Hindlimb muscle (tissue), 1 donor: ENCODE data around the gene NPM1. TPM values are rescaled to one million over a fixed set of nuclear protein-coding genes. Genes with fewer than 3 reads are reported as not detected.

ENCODE experiments used
- DNase-seq: peaks from one replicate; pipeline ENCODE4 v3.0.0-alpha.2; 2013
- polyA plus RNA-seq: library from polyadenylated mRNA; unstranded; fragments of 120-200 nt; gene quantifications from one replicate; pipeline ENCODE4 v1.2.1, GENCODE V29; 2013; ENCODE audit not compliant: insufficient read length

Gene NPM1
- polyA plus RNA-seq, 1 donor, result 860 TPM

DNA sequence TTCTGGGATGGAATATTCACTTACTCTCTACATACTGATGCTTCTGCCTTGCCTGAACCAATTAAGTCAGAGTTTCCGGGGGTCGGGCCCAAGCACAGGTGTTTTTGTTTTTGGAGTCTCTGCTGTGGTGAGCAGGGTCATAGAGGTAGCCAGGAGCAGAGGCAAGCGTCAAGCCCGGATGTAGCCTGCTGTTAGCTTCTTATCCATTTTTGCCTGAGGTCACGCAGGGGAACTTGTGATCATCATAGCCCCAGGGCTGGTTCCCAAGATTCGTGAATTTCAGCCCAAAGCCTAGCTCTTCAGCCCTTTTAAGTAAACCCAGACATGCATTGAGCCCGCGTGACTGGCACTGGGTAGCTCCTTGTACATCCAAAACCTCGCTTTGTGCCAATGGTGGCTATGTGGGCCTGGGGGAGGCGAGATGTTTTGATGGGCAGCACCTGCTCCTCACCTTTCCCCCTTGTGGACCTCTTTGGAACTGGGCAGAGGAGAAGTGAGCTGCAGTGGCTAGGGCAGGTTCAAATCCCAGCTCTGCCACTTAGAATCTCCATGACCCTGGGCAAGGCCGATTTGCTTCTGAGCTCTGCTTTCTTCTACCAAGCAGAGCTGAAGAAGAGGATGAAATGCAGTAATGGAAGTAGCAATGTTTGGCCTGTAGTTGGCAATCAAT, 65.5 kb downstream of the NPM1 start:
- no peak for DNase-seq

GRCh38 chr5:171453988-171454387, 66.3 kb downstream of the NPM1 start:
- no peak for DNase-seq

DNA sequence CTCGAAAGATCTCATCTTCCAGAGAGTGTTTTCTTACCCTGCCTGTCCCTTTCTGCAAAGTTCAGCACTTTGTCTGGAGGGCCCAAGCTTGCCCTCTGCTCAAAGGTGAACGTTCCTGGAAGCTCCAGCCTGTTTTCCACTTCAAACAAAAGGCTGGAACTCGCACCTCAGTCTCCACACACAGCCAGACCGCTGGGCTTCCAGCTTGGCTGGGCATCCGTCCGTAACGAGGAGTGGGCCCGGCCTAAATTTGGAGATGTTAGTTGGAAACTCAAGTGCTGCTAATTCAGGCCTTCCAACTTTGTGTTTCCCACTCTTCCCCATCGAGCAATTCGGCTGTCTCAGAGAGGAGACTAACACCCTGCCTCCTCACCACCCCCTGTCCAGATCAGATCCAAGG, 66.9 kb downstream of the NPM1 start:
- no peak for DNase-seq

DNA sequence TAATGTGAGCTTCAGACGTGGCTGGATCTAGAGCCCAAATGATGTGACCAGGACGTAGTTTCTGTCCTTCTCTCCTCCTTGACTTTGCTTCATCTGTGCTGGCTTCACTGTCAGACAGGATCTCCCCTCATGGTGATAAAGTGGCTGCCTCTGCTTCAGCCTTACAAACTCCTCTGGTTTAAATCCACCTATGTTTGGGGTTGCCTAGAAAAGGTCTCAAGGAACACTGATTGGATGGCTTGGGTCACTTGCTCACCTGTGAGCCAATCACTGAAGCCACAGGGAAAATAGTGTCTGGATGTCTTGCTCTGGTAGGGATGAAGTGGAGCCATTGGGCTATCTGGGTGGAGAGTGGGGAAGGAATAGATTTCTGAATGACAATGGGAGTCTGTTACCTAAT, 67.9 kb downstream of the NPM1 start:
- no peak for DNase-seq

DNA sequence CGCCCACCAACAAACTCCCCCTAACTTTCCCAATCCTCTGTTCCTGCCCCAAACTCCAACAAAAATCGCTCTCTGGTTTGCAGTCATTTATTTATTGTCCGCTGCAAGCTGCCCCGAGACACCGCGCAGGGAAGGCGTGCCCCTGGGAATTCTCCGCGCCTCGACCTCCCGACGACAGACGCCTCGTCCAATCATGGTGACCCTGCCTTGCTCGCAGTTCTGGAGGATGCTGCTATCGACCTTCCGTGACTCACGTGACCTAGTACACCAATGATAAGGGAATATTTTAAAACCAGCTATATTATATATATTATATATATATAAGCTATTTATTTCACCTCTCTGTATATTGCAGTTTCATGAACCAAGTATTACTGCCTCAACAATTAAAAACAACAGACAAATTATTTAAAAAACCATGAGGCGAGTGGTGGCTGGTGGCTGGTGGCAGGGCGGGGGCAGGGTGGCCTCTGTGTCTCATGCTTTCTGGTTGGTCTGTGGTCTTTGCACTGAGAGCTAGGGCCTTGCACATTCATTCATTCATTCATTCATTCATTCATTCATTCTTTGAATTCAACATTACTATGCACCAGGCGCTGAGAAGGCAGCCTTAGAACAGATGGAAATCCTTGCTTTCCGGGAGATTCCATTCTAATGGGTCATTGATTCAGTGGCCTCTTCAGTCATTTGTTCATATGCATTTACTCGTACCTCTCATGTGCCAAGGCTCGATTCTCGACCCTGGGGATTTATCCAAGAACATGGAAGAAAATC, 69.7 kb downstream of the NPM1 start:
- no peak for DNase-seq

DNA sequence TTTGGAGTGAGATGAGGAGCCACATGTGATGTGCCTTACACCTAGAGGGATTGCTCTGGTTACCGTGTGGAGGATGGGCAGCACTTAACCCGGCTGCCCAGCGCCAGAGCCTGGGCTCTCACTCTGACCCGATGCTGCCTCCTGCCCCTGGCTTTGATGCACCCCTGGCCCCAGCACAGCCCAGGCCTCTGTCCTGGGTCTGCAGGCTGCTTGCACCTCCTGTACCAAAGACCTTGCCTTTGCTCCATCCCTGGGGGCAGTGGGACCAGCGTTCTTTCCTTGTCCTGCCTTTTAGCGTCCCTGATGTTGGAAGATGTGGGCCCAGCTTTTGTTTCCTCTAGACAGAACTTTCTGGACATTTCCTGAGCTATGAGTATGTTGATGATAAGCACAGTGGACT, 72.2 kb downstream of the NPM1 start:
- DNase-seq, result no peak

Other genes with a start within 250 kb of the NPM1 start
- gene TLX3, start 78.6 kb upstream of the NPM1 start, polyA plus RNA-seq, result not detected
- gene FGF18, start 31.8 kb downstream of the NPM1 start, polyA plus RNA-seq, result 14.4 TPM